ENCODE data around the gene RERE.

DNA sequence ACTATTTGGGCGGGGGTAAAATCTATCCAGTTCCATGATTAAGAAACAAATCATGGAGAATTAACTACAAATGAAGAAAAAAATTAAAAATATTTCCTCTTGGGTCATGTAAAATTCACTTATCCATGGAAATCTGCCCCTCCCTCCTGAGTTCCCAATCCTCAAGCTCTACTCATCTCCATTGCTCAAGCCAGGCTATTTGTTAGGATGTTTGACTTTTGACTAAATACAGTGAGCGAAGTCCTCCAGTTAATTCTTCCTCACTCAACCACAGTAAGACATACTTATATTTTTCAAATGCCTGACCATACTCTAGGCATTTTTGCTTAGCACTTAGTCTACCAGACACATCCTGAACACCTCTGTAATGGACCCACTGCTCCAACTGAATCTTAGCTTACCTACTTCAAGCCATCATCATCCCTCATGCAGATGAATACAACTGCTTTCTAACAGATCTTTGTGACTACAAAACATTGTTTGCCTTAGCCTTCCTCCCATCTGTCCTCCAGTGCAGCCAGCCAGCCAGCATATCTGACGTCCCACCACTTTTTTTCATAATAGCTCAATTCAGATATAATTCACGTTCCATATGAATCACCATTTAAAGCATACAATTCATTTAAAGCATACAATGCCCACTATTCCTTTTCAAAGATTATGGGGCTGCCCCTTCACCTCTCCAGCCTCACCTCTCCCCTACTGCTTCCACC lies 154.2 kb downstream of the RERE start:
- no peak for TF ChIP-seq TEAD4 (IDR thresholded peaks at IDR 0.05)
- no peak for TF ChIP-seq EP300 (IDR thresholded peaks at IDR 0.05; ENCODE audit: borderline replicate concordance)
- no peak for TF ChIP-seq RAD21 (IDR thresholded peaks at IDR 0.05; ENCODE audit: low read depth)
- no peak for TF ChIP-seq ZBTB7A (IDR thresholded peaks at IDR 0.05; ENCODE audit: low read depth)
- TF ChIP-seq, protein P1, sequence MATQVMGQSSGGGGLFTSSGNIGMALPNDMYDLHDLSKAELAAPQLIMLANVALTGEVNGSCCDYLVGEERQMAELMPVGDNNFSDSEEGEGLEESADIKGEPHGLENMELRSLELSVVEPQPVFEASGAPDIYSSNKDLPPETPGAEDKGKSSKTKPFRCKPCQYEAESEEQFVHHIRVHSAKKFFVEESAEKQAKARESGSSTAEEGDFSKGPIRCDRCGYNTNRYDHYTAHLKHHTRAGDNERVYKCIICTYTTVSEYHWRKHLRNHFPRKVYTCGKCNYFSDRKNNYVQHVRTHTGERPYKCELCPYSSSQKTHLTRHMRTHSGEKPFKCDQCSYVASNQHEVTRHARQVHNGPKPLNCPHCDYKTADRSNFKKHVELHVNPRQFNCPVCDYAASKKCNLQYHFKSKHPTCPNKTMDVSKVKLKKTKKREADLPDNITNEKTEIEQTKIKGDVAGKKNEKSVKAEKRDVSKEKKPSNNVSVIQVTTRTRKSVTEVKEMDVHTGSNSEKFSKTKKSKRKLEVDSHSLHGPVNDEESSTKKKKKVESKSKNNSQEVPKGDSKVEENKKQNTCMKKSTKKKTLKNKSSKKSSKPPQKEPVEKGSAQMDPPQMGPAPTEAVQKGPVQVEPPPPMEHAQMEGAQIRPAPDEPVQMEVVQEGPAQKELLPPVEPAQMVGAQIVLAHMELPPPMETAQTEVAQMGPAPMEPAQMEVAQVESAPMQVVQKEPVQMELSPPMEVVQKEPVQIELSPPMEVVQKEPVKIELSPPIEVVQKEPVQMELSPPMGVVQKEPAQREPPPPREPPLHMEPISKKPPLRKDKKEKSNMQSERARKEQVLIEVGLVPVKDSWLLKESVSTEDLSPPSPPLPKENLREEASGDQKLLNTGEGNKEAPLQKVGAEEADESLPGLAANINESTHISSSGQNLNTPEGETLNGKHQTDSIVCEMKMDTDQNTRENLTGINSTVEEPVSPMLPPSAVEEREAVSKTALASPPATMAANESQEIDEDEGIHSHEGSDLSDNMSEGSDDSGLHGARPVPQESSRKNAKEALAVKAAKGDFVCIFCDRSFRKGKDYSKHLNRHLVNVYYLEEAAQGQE (IDR thresholded peaks at IDR 0.05; ENCODE audit: low read depth): no peak
- no peak for TF ChIP-seq CEBPB (IDR thresholded peaks at IDR 0.05)
- TF ChIP-seq, protein P2, sequence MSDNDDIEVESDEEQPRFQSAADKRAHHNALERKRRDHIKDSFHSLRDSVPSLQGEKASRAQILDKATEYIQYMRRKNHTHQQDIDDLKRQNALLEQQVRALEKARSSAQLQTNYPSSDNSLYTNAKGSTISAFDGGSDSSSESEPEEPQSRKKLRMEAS (IDR thresholded peaks at IDR 0.05): no peak
- no peak for TF ChIP-seq FOXM1 (IDR thresholded peaks at IDR 0.05; ENCODE audit: borderline replicate concordance, low read depth)
- no peak for TF ChIP-seq YY1 (IDR thresholded peaks at IDR 0.05; ENCODE audit: low read depth)
- TF ChIP-seq CREB1 (IDR thresholded peaks at IDR 0.05; ENCODE audit: low read depth): no peak

All from Ishikawa (cell line).